HepG2 (cell line): ENCODE measurements around the gene CTDSPL2. TPM values are rescaled to one million over a fixed set of nuclear protein-coding genes. Genes with fewer than 3 reads are reported as not detected.

Experiments used
- ATAC-seq: fragments of 200-7000 bp; cut with Tn5 transposase; 3 replicates; pipeline ENCODE4 v1.9.1; 2020; ENCODE audit warnings: mild to moderate bottlenecking, moderate library complexity
- BruUV-seq: library from RNA; stranded (reverse); fragments of 400-500 nt; replicated peaks from 2 replicates; lab custom pipeline; 2021; lab: Mats Ljungman, UMichigan
- CTCF ChIA-PET: fragments of 300-600 bp; formaldehyde crosslinking; extraction: SDS; loops from one replicate; lab custom pipeline; 2021; ENCODE audit warnings: low total read pairs, inconsistent platforms, low intra/inter-chr PET ratio; lab: Yijun Ruan, JAX
- POLR2A ChIA-PET: fragments of 350-600 bp; sonication (Branson Sonifier 250); formaldehyde crosslinking; loops from one replicate; lab custom pipeline; 2020; ENCODE audit warnings: antibody characterized with exemption, inconsistent platforms; lab: Yijun Ruan, JAX
- DNase-seq: peaks from one replicate; pipeline ENCODE4 v3.0.0-alpha.2; 2015; ENCODE audit warnings: low spot score
- FAIRE-seq: peaks from 3 replicates; lab custom pipeline; 2011; peaks lifted over from hg19 to GRCh38; lab: Jason Lieb, UNC
- H2AFZ ChIP-seq: one replicate; pipeline ENCODE4 v1.6.1; 2011; ENCODE audit warnings: low read length, inconsistent platforms
- H3K27ac ChIP-seq: fragments of 300-600 bp; 3 replicates; pipeline ENCODE4 v1.8.0; 2011; ENCODE audit warnings: mixed run types, mild to moderate bottlenecking, mixed read lengths, low read length, inconsistent platforms; ENCODE audit not compliant: insufficient read depth; ENCODE audit errors: extremely low read length
- H3K27me3 ChIP-seq, 2 experiments: fragments of 200-600 bp in 1 of 2; 2 replicates in 1 of 2; 3 replicates in 1 of 2; pipeline versions ENCODE4 v1.6.0 to v1.8.0; 2011; ENCODE audit warnings: low read length in 2 of 2, mild to moderate bottlenecking in 2 of 2, moderate library complexity in 2 of 2, inconsistent platforms in 1 of 2; ENCODE audit not compliant: insufficient read depth in 2 of 2, control insufficient read depth in 1 of 2
- H3K36me3 ChIP-seq, 2 experiments: fragments of 200-600 bp in 1 of 2; replicated peaks in 1 of 2; 2 replicates in 1 of 2; 3 replicates in 1 of 2; pipeline versions ENCODE4 v1.5.1 to v1.8.0; 2011; ENCODE audit warnings: low read length in 2 of 2, inconsistent platforms in 1 of 2; ENCODE audit not compliant: insufficient read depth in 2 of 2, control insufficient read depth in 1 of 2
- H3K4me1 ChIP-seq: 2 replicates; pipeline ENCODE4 v1.5.1; 2012; ENCODE audit warnings: low read length, inconsistent platforms; ENCODE audit not compliant: insufficient read depth
- H3K4me2 ChIP-seq: 2 replicates; pipeline ENCODE4 v1.6.0; 2011; ENCODE audit warnings: low read depth, low read length, inconsistent platforms
- H3K4me3 ChIP-seq, 3 experiments: fragments of 200-600 bp in 1 of 3; sonication (generic), shearing (Covaris generic) in 1 of 3; replicated peaks in 1 of 3; 2 replicates each; pipeline ENCODE4 v1.5.1; 2011 to 2016; ENCODE audit warnings: low read length in 3 of 3, inconsistent platforms in 2 of 3, low read depth in 2 of 3, mild to moderate bottlenecking in 2 of 3, control low read depth in 1 of 3, mixed read lengths in 1 of 3; ENCODE audit not compliant: insufficient read depth in 1 of 3
- H3K79me2 ChIP-seq: one replicate; pipeline ENCODE4 v1.6.1; 2011; ENCODE audit warnings: low read length, inconsistent platforms; ENCODE audit not compliant: insufficient read depth
- H3K9ac ChIP-seq: 2 replicates; pipeline ENCODE4 v1.6.0; 2011; ENCODE audit warnings: mild to moderate bottlenecking, low read depth, low read length, inconsistent platforms; ENCODE audit not compliant: insufficient read depth
- H3K9me3 ChIP-seq: 2 replicates; pipeline ENCODE4 v1.5.1; 2012; ENCODE audit warnings: mild to moderate bottlenecking, low read length
- H4K20me1 ChIP-seq: 2 replicates; pipeline ENCODE4 v1.6.0; 2011; ENCODE audit warnings: inconsistent platforms, mild to moderate bottlenecking, low read length, moderate library complexity; ENCODE audit not compliant: insufficient read depth
- CBX1 ChIP-seq: IDR thresholded peaks from one replicate; pipeline ENCODE4 v1.6.1; 2016; ENCODE audit warnings: antibody characterized with exemption, low read depth
- CREM ChIP-seq, 2 experiments: sonication (generic) in 1 of 2; formaldehyde crosslinking in 1 of 2; IDR thresholded peaks; 2 replicates each; pipeline versions ENCODE4 v1.4.0 to v1.6.1; 2016 to 2020; ENCODE audit warnings: antibody characterized with exemption in 1 of 2, mild to moderate bottlenecking in 1 of 2, missing genetic modification reagents in 1 of 2
- ERF ChIP-seq: IDR thresholded peaks from 2 replicates; pipeline ENCODE4 v1.6.1; 2018; ENCODE audit warnings: missing biosample characterization, missing genetic modification reagents
- NR2F1 ChIP-seq, 2 experiments: fragments of 450-650 bp in 1 of 2; formaldehyde crosslinking in 1 of 2; IDR thresholded peaks; 2 replicates each; pipeline versions ENCODE4 v1.5.0 to v1.6.1; 2016 to 2020; ENCODE audit warnings: mild to moderate bottlenecking in 1 of 2, missing compliant biosample characterization in 1 of 2, missing genetic modification reagents in 1 of 2, moderate library complexity in 1 of 2
- REXO4 ChIP-seq: sonication (generic); formaldehyde crosslinking; IDR thresholded peaks from 2 replicates; pipeline ENCODE4 v1.8.0; 2022; ENCODE audit warnings: missing genetic modification reagents, mild to moderate bottlenecking, borderline replicate concordance
- ZFP62 ChIP-seq: sonication (generic); formaldehyde crosslinking; IDR thresholded peaks from 2 replicates; pipeline ENCODE4 v1.4.0; 2020; ENCODE audit warnings: missing genetic modification reagents
- ZNF205 ChIP-seq: IDR thresholded peaks from 2 replicates; pipeline ENCODE4 v1.6.1; 2018; ENCODE audit warnings: missing biosample characterization, missing genetic modification reagents
- ZNF335 ChIP-seq: sonication (generic); formaldehyde crosslinking; IDR thresholded peaks from 2 replicates; pipeline ENCODE4 v1.4.0; 2020; ENCODE audit warnings: missing genetic modification reagents
- WGBS: methylation state at CpG from one replicate; pipeline ENCODE4 v1.1.6; 2017; ENCODE audit warnings: low lambda C conversion rate; 5-methylcytosine and 5-hydroxymethylcytosine counted together
- in situ Hi-C: cut with HindIII; loops from 2 replicates; pipeline ENCODE4 v1.10.0; 2017; ENCODE audit warnings: low pct_unique_long_range_greater_than_20kb; ENCODE audit not compliant: extremely low pct_ligation_motif_present
- intact Hi-C: fragments of 100-400 bp; cut with micrococcal nuclease; formaldehyde crosslinking; loops from one replicate; pipeline ENCODE4 v1.10.0; 2022; ENCODE audit not compliant: unreplicated experiment
- polyA plus RNA-seq, 8 experiments: library from polyadenylated mRNA; depleted of rRNA in 3 of 8; stranded (reverse) in 7 of 8; unstranded in 1 of 8; fragments of >200 nt; fragmentation: Illumina TruSeq in 4 of 8; extraction: Trizol in 4 of 8; gene quantifications; 2 replicates each; pipeline versions ENCODE4 v1.2.1 to v1.2.3, GENCODE V29; 2011 to 2016; ENCODE audit warnings: low read depth in 4 of 8, missing spikeins in 1 of 8, mixed read lengths in 1 of 8; ENCODE audit not compliant: insufficient read depth in 1 of 8
- total RNA-seq, 5 experiments: library from RNA; depleted of rRNA; stranded (reverse); fragments of >200 nt; fragmentation: Illumina TruSeq; extraction: Trizol; gene quantifications; 2 replicates each; pipeline ENCODE4 v1.2.3, GENCODE V29; 2016; ENCODE audit warnings: low read depth in 1 of 5
- TF ChIP-seq, protein P1 (sequence below): sonication (generic); formaldehyde crosslinking; IDR thresholded peaks from 2 replicates; pipeline ENCODE4 v1.9.0; 2021; ENCODE audit warnings: missing genetic modification reagents, borderline replicate concordance
- TF ChIP-seq, protein P2 (sequence below): sonication (generic); formaldehyde crosslinking; IDR thresholded peaks from 2 replicates; pipeline ENCODE4 v1.9.0; 2021; ENCODE audit warnings: missing genetic modification reagents, borderline replicate concordance
- TF ChIP-seq, protein P3 (sequence below): sonication (generic); formaldehyde crosslinking; IDR thresholded peaks from 2 replicates; pipeline ENCODE4 v1.4.0; 2020; ENCODE audit warnings: mild to moderate bottlenecking, low read depth, missing genetic modification reagents

Gene CTDSPL2
- total and polyA plus RNA-seq, 2 of the 13 experiments (the other 11 are each of a cell fraction or from before 2014, with no cell fraction given) = 37.4 to 56.2 TPM

DNA sequence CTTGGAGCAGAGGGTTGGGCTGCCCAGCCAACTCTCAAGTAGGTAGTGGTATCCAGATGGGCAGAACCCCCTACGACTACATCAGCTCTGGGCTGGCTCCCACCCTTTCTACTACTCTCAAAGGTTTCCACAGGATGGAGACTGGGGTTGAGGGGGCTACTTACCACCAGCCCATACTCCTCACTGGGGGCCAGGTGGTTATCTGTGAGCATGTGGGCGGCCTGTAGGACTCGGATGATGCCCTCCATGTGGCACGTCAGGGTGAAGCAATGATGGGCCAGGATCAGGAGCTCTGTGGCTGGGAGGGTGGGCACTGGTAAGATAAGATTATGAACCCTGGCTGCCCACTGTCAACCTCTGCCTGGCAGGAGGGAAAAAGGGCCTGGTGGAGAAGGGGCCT lies 142.9 kb downstream of the CTDSPL2 start:
- Histone ChIP-seq H3K27ac (no peak overlapping the region), H3K4me3 (no peak overlapping the region), H3K36me3 (peaks cover 17 to 35% of the 10 kb centered on the region in 2 experiments; a peak in 4 of 5 replicates), H3K4me2 (no peak overlapping the region), H4K20me1 (no peaks in the 10 kb centered on the region), H3K9ac (no peak overlapping the region), H3K79me2 (no peaks in the 10 kb centered on the region), H3K27me3 (no peaks in the 10 kb centered on the region), H2AFZ (no peak overlapping the region), H3K4me1 (no peaks in the 10 kb centered on the region), H3K9me3 (peaks cover under 1% of the 10 kb centered on the region; the same call in 1 of the 2 replicates)
- DNase-seq (no peak), FAIRE-seq (no peak), ATAC-seq (peak; percentile 26)
- TF ChIP-seq, protein P1, sequence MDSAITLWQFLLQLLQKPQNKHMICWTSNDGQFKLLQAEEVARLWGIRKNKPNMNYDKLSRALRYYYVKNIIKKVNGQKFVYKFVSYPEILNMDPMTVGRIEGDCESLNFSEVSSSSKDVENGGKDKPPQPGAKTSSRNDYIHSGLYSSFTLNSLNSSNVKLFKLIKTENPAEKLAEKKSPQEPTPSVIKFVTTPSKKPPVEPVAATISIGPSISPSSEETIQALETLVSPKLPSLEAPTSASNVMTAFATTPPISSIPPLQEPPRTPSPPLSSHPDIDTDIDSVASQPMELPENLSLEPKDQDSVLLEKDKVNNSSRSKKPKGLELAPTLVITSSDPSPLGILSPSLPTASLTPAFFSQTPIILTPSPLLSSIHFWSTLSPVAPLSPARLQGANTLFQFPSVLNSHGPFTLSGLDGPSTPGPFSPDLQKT (CRISPR knock-in tag) = no peak
- TF ChIP-seq REXO4 (CRISPR knock-in tag) = 0 out of 2 replicates have a peak, but pooled peaks have one; percentile 34
- TF ChIP-seq CREM (IDR thresholded peaks at IDR 0.05) = no peak
- TF ChIP-seq CREM (CRISPR knock-in tag; IDR thresholded peaks at IDR 0.05) = no peak
- POLR2A ChIA-PET = no interaction called here
- intact Hi-C loops = no loop called here
- in situ Hi-C loops = no loop called here
- no TSS peak for BruUV-seq
- 96% methylated on average over 4 of the region's 4 CpGs for WGBS
- CTCF ChIA-PET = no interaction called here

DNA sequence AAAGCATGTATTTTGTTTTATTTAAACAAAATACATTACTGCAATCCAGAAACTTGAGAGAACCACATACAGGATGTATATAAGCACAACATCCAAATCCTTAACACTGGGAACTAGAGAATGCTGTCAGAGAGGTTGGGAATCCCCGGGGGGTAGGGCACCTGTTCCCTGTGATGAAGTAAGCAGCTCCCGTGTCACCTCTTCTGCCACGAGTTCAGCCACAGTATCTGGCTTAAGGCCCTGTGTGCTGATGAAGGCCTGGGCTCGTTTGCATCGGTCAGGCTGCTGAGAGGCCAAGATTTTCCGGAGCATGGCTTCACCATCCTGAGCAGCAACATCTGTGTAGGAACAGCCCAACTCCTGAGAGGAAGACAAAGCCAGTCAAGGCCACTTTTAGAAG lies 146.0 kb downstream of the CTDSPL2 start:
- no TSS peak for BruUV-seq
- Histone ChIP-seq H3K9ac (no peak overlapping the region), H3K79me2 (no peaks in the 10 kb centered on the region), H3K9me3 (no peaks in the 10 kb centered on the region), H3K4me3 (no peak overlapping the region), H2AFZ (no peak overlapping the region), H3K27ac (no peak overlapping the region), H3K4me1 (no peaks in the 10 kb centered on the region), H3K36me3 (peaks cover 7 to 16% of the 10 kb centered on the region in 2 experiments; a peak in 4 of 5 replicates), H3K4me2 (no peak overlapping the region), H3K27me3 (no peaks in the 10 kb centered on the region), H4K20me1 (no peaks in the 10 kb centered on the region)
- no peak for DNase-seq
- POLR2A ChIA-PET = no interaction called here
- ATAC-seq = no peak
- CTCF ChIA-PET = no interaction called here
- no peak for TF ChIP-seq ZFP62 (CRISPR knock-in tag)
- TF ChIP-seq ERF (CRISPR knock-in tag) = no peak
- TF ChIP-seq, protein P2, sequence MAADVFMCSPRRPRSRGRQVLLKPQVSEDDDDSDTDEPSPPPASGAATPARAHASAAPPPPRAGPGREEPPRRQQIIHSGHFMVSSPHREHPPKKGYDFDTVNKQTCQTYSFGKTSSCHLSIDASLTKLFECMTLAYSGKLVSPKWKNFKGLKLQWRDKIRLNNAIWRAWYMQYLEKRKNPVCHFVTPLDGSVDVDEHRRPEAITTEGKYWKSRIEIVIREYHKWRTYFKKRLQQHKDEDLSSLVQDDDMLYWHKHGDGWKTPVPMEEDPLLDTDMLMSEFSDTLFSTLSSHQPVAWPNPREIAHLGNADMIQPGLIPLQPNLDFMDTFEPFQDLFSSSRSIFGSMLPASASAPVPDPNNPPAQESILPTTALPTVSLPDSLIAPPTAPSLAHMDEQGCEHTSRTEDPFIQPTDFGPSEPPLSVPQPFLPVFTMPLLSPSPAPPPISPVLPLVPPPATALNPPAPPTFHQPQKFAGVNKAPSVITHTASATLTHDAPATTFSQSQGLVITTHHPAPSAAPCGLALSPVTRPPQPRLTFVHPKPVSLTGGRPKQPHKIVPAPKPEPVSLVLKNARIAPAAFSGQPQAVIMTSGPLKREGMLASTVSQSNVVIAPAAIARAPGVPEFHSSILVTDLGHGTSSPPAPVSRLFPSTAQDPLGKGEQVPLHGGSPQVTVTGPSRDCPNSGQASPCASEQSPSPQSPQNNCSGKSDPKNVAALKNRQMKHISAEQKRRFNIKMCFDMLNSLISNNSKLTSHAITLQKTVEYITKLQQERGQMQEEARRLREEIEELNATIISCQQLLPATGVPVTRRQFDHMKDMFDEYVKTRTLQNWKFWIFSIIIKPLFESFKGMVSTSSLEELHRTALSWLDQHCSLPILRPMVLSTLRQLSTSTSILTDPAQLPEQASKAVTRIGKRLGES (CRISPR knock-in tag) = no peak
- no peak for TF ChIP-seq ZNF335
- TF ChIP-seq, protein P3, sequence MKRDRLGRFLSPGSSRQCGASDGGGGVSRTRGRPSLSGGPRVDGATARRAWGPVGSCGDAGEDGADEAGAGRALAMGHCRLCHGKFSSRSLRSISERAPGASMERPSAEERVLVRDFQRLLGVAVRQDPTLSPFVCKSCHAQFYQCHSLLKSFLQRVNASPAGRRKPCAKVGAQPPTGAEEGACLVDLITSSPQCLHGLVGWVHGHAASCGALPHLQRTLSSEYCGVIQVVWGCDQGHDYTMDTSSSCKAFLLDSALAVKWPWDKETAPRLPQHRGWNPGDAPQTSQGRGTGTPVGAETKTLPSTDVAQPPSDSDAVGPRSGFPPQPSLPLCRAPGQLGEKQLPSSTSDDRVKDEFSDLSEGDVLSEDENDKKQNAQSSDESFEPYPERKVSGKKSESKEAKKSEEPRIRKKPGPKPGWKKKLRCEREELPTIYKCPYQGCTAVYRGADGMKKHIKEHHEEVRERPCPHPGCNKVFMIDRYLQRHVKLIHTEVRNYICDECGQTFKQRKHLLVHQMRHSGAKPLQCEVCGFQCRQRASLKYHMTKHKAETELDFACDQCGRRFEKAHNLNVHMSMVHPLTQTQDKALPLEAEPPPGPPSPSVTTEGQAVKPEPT = no peak
- no peak for TF ChIP-seq CBX1
- no peak for TF ChIP-seq NR2F1 (CRISPR knock-in tag; IDR thresholded peaks at IDR 0.05)
- TF ChIP-seq ZNF205 (CRISPR knock-in tag) = no peak
- intact Hi-C loops (no loop called here), in situ Hi-C loops (no loop called here)
- FAIRE-seq = no peak
- WGBS = 97% methylated on average over 6 of the region's 6 CpGs
